Measurements from ENCODE around the gene BBX.

BBX gene

DNA sequence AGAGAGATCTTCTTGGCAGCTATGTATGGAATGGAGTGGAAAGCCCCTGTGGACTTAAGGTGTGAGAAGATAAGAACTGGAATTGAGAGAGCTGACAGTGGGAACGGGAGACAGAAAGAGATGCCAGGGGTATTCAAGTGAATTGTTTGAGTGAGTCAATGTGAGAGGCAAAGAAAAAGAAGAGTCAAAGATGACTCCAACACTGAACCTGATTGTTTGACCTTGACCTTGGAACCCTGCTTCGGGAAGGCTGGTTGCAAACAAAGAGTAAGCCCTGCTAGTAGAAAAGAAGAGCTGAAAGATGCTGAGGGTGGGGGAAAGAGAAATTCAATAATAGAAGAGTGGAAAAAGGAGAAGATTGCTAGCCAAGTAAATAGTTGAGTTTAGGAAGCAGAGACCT lies 238.6 kb downstream of the BBX start:
- TF ChIP-seq, protein P1, sequence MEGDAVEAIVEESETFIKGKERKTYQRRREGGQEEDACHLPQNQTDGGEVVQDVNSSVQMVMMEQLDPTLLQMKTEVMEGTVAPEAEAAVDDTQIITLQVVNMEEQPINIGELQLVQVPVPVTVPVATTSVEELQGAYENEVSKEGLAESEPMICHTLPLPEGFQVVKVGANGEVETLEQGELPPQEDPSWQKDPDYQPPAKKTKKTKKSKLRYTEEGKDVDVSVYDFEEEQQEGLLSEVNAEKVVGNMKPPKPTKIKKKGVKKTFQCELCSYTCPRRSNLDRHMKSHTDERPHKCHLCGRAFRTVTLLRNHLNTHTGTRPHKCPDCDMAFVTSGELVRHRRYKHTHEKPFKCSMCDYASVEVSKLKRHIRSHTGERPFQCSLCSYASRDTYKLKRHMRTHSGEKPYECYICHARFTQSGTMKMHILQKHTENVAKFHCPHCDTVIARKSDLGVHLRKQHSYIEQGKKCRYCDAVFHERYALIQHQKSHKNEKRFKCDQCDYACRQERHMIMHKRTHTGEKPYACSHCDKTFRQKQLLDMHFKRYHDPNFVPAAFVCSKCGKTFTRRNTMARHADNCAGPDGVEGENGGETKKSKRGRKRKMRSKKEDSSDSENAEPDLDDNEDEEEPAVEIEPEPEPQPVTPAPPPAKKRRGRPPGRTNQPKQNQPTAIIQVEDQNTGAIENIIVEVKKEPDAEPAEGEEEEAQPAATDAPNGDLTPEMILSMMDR (IDR thresholded peaks at IDR 0.05; ENCODE audit: borderline replicate concordance, control extremely low read depth, extremely low read depth, insufficient read depth, missing control alignments) = no peak
- in situ Hi-C loops (cut with MboI; ENCODE audit: low sequenced_read_pairs, unreplicated experiment) = no loop called here
- no peak for DNase-seq (ENCODE audit: low spot score)

GRCh38 chr3:107765524-107765923 lies 242.8 kb downstream of the BBX start:
- in situ Hi-C loops (cut with MboI; ENCODE audit: low sequenced_read_pairs, unreplicated experiment) = no loop called here

GRCh38 chr3:107767897-107768605 lies 245.3 kb downstream of the BBX start:
- TF ChIP-seq, protein P1 (IDR thresholded peaks at IDR 0.05; ENCODE audit: borderline replicate concordance, control extremely low read depth, extremely low read depth, insufficient read depth, missing control alignments) = no peak
- in situ Hi-C loops (cut with MboI; ENCODE audit: low sequenced_read_pairs, unreplicated experiment) = no loop called here
- no peak for DNase-seq (ENCODE audit: low spot score)

More at GRCh38 chr3:107765524-107765923, 242.8 kb downstream of the BBX start:
- no peak for DNase-seq (ENCODE audit: low spot score)
- TF ChIP-seq, protein P1 (IDR thresholded peaks at IDR 0.05; ENCODE audit: borderline replicate concordance, control extremely low read depth, extremely low read depth, insufficient read depth, missing control alignments) = no peak

GRCh38 chr3:107769882-107770281 lies 247.1 kb downstream of the BBX start:
- in situ Hi-C loops (cut with MboI; ENCODE audit: low sequenced_read_pairs, unreplicated experiment) = no loop called here
- TF ChIP-seq, protein P1 (IDR thresholded peaks at IDR 0.05; ENCODE audit: borderline replicate concordance, control extremely low read depth, extremely low read depth, insufficient read depth, missing control alignments) = no peak
- DNase-seq (ENCODE audit: low spot score) = no peak

- TF ChIP-seq, protein P1 (IDR thresholded peaks at IDR 0.05; ENCODE audit: borderline replicate concordance, control extremely low read depth, extremely low read depth, insufficient read depth, missing control alignments) = no peak
- in situ Hi-C loops (cut with MboI; ENCODE audit: low sequenced_read_pairs, unreplicated experiment) = no loop called here
- no peak for DNase-seq (ENCODE audit: low spot score)
Observed at GRCh38 chr3:107772016-107772415, 249.3 kb downstream of the BBX start.

DNA sequence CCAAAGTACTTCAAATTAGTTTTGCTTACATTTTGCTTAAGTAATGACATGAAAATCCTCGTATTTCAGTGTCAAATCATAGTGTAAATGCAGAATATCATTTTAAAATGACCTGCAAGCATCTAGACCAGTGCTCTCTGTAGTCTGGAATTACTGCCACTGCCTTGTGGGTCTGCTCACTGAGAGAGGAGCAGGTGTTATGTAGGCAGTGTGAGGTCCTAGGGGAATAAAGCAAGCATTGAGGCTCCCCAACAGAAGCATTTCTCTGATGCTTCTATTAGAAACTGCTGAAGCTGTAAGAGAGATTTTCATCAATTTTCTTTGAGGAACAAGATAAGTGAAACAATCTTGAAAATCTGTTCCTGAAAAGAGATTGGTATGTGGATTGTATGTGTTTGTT lies 253.2 kb downstream of the BBX start:
- DNase-seq (ENCODE audit: low spot score) = no peak
- TF ChIP-seq, protein P1 (IDR thresholded peaks at IDR 0.05; ENCODE audit: borderline replicate concordance, control extremely low read depth, extremely low read depth, insufficient read depth, missing control alignments) = no peak
- in situ Hi-C loops (cut with MboI; ENCODE audit: low sequenced_read_pairs, unreplicated experiment) = no loop called here

Data from GM13976 (cell line).